DMS153 (cell line): ENCODE measurements around the gene SETBP1.
A peak's percentile ranks its signal among the peaks of the same experiment; 100 is the strongest.
"Not testable (repeated sequence)": the region's sequence is repeated elsewhere in the genome, so short reads cannot be mapped to it uniquely, and the experiment has no call there.

Experiments used
- DNase-seq: peaks from one replicate; lab custom pipeline; 2025; lab: John Stamatoyannopoulos, UW

The SETBP1 gene

DNA sequence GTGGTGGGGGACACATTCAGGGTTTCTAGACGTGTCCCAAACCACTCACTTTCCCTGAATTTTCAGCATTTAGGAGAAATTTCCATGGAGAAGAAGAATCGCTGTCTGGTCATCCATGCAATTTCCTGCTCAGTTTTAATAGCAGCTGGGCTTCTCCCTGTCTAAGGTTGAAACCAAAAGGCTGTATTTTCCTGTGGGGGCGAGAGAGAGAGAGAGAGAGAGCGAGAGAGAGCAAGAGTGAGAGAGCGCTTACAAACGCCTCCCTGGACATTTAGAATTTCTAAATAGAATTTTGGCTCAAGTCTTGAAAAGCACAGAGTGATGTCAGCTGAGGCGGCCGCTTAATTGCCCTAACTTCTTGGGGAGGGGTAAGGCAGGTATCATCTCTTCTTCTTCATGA is 110.8 kb downstream of the SETBP1 start:
- no peak for DNase-seq

DNA sequence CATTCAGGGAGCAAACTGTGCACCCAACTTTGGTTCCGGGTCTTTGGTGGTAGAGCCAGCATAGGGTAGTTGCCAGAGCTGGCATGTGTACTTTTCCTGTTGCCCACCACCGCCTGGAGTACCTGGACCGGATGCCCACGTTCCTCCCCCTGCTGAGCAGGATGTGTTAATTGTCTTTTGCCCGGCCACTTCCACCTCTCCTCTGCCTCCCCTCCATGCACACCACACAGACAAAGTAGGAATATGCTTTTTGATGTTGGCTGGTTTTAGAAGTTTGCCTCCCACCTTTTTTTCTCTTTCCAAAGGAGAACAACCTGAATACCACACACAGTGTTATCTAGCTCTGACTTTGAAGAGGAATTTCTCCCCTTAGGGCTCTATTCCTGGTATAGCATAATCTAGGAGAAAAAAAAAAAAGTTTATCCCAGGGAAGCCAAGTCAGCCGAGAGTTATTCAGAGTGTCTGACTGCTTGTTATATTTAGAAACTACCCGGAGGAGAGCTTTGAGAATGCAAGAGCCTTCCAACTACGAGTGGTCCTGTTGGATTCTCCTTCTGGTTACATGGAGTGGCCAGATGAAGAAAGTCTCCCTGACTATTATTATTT is 111.9 kb downstream of the SETBP1 start:
- DNase-seq, result no peak

DNA sequence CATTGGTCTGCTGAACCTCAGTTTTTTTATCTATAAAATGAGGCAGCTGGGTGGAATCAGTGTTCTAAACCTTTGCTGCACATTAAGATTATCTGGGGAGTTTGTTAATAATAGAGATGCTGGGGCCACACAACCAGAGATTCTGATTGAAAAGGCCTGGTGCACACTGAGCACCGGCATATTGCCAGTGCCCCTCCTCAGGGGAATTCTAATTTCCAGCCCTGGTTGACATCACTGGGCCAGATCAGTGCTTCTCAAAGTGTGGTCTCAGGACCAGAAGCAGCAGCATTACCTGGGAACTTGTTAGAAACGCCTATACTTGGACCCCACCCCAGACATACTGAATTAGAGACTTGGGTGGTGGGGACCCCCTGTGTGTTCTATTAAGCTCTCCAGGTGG is 112.5 kb downstream of the SETBP1 start:
- DNase-seq, result no peak

- DNase-seq, result no peak
These were observed 113.0 kb downstream of the SETBP1 start for GRCh38 chr18:44793685-44794084.

- DNase-seq, result no peak
These were observed 114.6 kb downstream of the SETBP1 start for GRCh38 chr18:44795241-44795640.

DNA sequence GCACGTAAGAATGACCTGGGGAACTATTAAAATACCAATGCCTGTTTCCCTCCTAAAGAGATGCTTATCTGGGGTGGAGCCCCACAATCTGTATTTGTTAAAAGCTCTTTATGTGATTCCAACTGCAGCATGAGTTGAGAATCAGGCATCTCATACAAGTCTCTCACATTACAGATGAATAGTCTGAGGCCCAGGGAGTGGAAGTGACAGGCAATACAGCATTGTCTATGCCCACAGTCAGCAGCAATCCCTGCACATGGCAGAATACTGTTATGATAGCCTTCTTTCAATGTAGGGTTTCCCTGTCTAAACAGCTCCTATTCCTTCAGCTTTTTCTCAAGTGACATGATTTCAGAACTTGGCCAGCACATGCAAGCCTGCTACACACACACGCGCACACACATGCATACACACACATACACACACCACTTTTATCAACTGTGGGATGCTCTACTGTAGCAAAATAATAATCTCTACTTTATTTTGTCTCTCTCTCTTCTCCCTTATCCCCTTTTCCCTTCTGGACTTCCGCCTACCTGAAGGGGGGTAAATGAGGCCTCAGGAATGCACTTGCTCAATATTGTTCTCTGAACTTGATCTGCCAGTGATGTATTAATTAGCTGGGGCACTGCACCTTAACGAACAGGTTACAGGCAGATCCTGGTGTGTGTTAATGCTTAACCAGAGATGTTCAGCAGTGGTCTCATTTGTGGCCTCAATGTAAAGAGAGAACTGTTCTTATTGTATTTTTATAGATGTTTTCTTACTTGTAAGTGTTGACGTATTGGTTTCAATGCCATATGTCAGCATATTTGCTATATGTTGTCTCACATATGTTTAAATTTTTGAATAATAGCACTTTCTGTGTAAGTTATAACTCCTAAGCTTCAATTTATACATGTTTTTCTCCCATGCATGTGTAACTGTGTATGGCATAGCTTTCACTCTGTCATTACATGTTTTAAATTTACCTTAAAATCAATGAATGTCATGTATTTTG is 116.0 kb downstream of the SETBP1 start:
- DNase-seq, result no peak

- DNase-seq, result no peak
These were observed 117.9 kb downstream of the SETBP1 start for GRCh38 chr18:44798433-44799048.

DNA sequence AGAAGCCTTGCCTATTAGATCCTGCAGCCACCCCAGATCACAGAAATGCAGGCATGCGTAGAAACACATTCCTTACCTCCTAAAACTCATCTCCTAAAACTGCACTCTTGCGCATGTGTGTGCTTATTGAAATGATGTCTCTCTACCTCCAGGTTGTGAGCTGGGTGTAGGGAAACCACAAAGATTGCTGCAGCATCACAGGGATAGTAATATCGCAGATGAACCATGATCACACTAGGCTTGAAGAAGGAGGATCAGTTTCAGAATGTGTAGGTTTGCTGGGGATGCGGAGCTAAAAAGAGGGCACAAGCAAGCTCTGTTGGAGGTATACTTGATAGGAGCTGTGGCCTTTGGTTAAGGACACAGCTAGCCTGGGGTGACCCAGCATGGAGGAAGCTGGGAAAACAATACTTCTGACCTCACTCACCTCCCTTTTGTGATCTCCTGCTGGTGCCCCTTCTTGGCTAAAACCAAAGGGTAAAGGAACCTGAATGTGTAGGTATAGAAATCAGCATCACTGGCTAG is 118.8 kb downstream of the SETBP1 start:
- DNase-seq, result no peak

- DNase-seq, result no peak
These were observed 119.3 kb downstream of the SETBP1 start for GRCh38 chr18:44799907-44800421.

DNA sequence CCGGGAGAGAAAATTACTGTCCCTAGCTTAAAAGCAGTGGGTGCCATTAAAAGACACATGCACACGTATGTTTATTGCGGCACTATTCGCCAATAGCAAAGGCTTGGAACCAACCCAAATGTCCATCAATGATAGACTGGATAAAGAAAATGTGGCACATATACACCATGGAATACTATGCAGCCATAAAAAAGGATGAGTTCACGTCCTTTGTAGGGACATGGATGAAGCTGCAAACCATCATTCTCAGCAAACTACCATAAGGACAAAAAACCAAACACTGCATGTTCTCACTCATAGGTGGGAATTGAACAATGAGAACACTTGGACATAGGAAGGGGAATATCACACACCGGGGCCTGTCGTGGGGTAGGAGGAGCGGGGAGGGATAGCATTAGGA is 120.1 kb downstream of the SETBP1 start:
- DNase-seq, result not testable (repeated sequence)

DNA sequence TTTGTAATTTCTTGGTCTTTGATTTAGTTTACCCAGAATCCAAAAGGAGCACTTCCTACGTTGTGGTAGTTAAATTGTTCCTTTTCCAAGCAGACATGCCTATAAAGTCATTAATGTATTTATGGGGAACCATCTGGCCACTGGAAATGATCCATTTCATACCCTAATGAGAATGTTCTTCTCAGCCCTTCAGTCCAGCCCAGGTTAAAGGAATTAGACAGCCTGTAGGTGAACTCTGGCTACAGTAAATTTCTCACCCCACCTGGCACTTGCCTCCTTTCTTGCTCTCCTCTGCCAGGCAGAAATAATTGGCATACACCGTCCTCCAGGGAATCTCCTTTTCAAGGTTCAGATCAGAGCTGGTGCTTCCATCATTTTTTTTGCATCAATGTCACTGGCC is 121.1 kb downstream of the SETBP1 start:
- DNase-seq, result no peak

- DNase-seq, result no peak
These were observed 121.8 kb downstream of the SETBP1 start for GRCh38 chr18:44802508-44802907.

GRCh38 chr18:44803019-44803650 is 122.4 kb downstream of the SETBP1 start:
- peak; percentile 43 for DNase-seq

- DNase-seq, result no peak
These were observed 123.3 kb downstream of the SETBP1 start for GRCh38 chr18:44804033-44804432.

GRCh38 chr18:44805176-44805575 is 124.5 kb downstream of the SETBP1 start:
- DNase-seq, result no peak

GRCh38 chr18:44805643-44806042 is 125.0 kb downstream of the SETBP1 start:
- no peak for DNase-seq

DNA sequence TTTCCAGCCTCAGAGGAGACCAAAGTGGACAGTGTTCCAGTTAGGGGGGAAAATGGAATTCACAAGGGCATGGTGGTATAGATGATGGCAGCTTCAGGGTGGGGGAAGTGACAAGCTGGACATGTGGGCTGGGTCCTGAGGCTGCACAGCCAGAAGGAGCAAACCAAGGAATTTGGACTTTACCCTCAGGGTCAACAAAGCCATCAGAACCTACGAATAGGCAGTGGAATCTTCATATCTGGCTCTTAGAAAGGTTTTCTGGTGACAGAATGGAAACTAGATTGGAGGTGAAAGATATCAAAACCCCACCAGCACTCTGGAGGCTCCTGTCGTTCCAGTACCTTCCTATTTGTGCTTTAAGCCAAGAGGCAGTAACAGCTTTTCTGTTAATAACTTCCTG is 127.1 kb downstream of the SETBP1 start:
- no peak for DNase-seq

- DNase-seq, result no peak
These were observed 131.0 kb downstream of the SETBP1 start for GRCh38 chr18:44811572-44812125.

DNA sequence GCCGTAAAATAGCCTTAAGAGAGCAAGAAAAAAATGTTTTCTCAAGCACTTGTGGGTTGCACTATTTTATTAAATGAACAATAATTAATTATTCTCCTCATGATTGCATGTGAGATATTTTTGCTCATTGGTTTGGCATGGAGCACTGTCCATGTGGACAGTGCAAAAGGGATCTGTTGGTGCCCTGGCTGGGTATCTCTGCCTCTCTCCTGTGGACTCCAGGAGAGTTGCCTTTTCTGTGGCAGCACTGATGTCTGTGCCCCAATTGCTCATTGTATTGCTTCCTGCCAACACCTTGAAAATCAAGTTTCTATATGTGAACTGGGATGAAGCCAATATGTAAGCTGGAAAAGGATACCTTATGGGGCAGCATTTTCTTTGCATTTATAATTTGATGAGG is 131.7 kb downstream of the SETBP1 start:
- DNase-seq, result no peak

GRCh38 chr18:44813586-44813985 is 132.9 kb downstream of the SETBP1 start:
- no peak for DNase-seq

GRCh38 chr18:44815108-44815507 is 134.4 kb downstream of the SETBP1 start:
- DNase-seq, result no peak

DNA sequence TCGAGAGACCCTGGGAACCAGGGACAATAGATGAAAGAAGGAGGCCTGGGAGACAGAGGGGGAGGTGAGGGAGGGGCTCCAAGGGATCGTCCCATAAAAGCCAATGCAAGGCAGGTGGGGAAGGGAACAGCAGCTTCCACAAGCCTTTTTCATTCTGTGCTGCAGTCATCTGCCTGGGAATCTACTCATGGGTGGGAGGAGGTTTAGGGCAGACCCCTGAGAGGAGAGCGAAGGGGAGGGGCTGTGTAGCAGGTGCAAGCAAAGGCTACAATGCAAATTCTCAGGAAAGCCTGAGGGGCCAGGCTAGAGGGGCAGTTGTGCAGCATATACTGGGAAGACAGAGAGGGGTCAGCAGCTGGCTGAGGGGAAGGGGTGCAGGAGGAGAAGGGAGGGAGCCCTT is 135.4 kb downstream of the SETBP1 start:
- DNase-seq, result no peak
